Neural progenitor cell (in vitro differentiated cells): ENCODE data around the gene DRC1. TPM values are rescaled to one million over a fixed set of nuclear protein-coding genes. Genes with fewer than 3 reads are reported as not detected.

Source experiments
- DNase-seq: peaks from one replicate; pipeline ENCODE4 v3.0.0-alpha.2; 2016; ENCODE audit warnings: low spot score
- H2AFZ ChIP-seq: fragments of 200-600 bp; sonication (generic); replicated peaks from 2 replicates; pipeline ENCODE4 v1.6.1; 2016; ENCODE audit warnings: antibody characterized with exemption
- H3F3A ChIP-seq: fragments of 200-600 bp; sonication (generic); 2 replicates; pipeline ENCODE4 v1.6.1; 2016; ENCODE audit warnings: antibody characterized with exemption, low read depth
- H3K27ac ChIP-seq: fragments of 200-600 bp; sonication (generic); 2 replicates; pipeline ENCODE4 v1.5.1; 2016; ENCODE audit warnings: mild to moderate bottlenecking
- H3K27me3 ChIP-seq: fragments of 200-600 bp; sonication (generic); 2 replicates; pipeline ENCODE4 v1.6.1; 2016; ENCODE audit warnings: mild to moderate bottlenecking, moderate library complexity
- H3K36me3 ChIP-seq: fragments of 200-600 bp; sonication (generic); 2 replicates; pipeline ENCODE4 v1.5.1; 2016
- H3K4me1 ChIP-seq: fragments of 200-600 bp; sonication (generic); 2 replicates; pipeline ENCODE4 v1.6.1; 2016; ENCODE audit warnings: mixed run types
- H3K4me2 ChIP-seq: fragments of 200-600 bp; sonication (generic); 2 replicates; pipeline ENCODE4 v1.6.1; 2016
- H3K4me3 ChIP-seq: fragments of 200-600 bp; sonication (generic); 2 replicates; pipeline ENCODE4 v1.5.1; 2016
- H3K79me2 ChIP-seq: fragments of 200-600 bp; sonication (generic); 2 replicates; pipeline ENCODE4 v1.6.1; 2016; ENCODE audit warnings: low read depth
- H3K9ac ChIP-seq: fragments of 200-600 bp; sonication (generic); 2 replicates; pipeline ENCODE4 v1.6.1; 2016
- H3K9me3 ChIP-seq: fragments of 200-600 bp; sonication (generic); 2 replicates; pipeline ENCODE4 v1.5.1; 2016; ENCODE audit warnings: low read depth
- H4K20me1 ChIP-seq: fragments of 200-600 bp; sonication (generic); 2 replicates; pipeline ENCODE4 v1.6.1; 2016; ENCODE audit warnings: low read depth
- H3K27ac Mint-ChIP-seq: 3 replicates; pipeline ENCODE4 v1.8.0; 2021; ENCODE audit warnings: mixed read lengths
- H3K27me3 Mint-ChIP-seq: 2 replicates; pipeline ENCODE4 v1.8.0; 2022; ENCODE audit warnings: low read depth, mild to moderate bottlenecking, inconsistent platforms, moderate library complexity, mixed read lengths; ENCODE audit not compliant: insufficient read depth
- H3K36me3 Mint-ChIP-seq: 3 replicates; pipeline ENCODE4 v1.8.0; 2021; ENCODE audit warnings: mixed read lengths
- H3K4me1 Mint-ChIP-seq: 3 replicates; pipeline ENCODE4 v1.8.0; 2021; ENCODE audit warnings: mixed read lengths
- H3K4me3 Mint-ChIP-seq: 3 replicates; pipeline ENCODE4 v1.8.0; 2021; ENCODE audit warnings: mild to moderate bottlenecking, moderate library complexity, mixed read lengths
- H3K9me3 Mint-ChIP-seq: 3 replicates; pipeline ENCODE4 v1.8.0; 2020; ENCODE audit warnings: mixed read lengths
- EZH2 ChIP-seq: fragments of 200-600 bp; sonication (generic); IDR thresholded peaks from 2 replicates; pipeline ENCODE4 v1.6.1; 2017; ENCODE audit warnings: antibody characterized with exemption, mild to moderate bottlenecking, moderate library complexity
- EZH2phosphoT487 ChIP-seq: fragments of 200-600 bp; sonication (generic); IDR thresholded peaks from 2 replicates; pipeline ENCODE4 v1.6.1; 2017; ENCODE audit warnings: antibody characterized with exemption
- total RNA-seq: library from RNA; depleted of rRNA; stranded (reverse); fragments of >200 nt; gene quantifications from 2 replicates; pipeline ENCODE4 v1.2.3, GENCODE V29; 2015; ENCODE audit warnings: low replicate concordance
- TF ChIP-seq, protein P1 (sequence below): fragments of 200-600 bp; sonication (generic); IDR thresholded peaks from 2 replicates; pipeline ENCODE4 v1.5.1; 2017; ENCODE audit warnings: antibody characterized with exemption, mild to moderate bottlenecking

DRC1 gene
- total RNA-seq, 1 donor from 2014 or later = not detected

DNA sequence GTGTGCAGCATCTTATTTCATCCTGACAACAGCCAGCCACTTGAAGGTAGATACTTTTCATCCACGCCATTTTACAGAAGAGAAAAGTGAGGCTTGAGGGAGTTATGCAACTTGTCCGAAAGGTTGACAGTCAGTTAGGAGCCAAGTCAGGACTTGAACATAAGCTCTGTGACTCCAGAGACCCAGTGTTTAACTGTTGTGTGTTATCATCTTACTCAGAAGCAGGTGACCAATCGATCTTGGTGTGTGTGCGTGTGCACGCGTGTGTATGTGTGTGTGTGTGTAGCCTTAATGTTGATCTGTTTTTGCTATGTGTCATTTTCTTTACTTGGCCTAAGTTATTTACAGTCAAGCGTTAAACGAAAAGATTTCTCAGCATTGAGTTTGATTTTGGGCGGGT is 22.0 kb downstream of the DRC1 start:
- Mint-ChIP-seq H3K27me3 (peaks cover 4% of the 10 kb centered on the region), H3K4me3 (no peak overlapping the region), H3K9me3 (no peaks in the 10 kb centered on the region), H3K27ac (no peak overlapping the region), H3K4me1 (peaks cover 15% of the 10 kb centered on the region), H3K36me3 (no peaks in the 10 kb centered on the region)
- H3F3A ChIP-seq = no peaks in the 10 kb centered on the region
- H3K4me3 ChIP-seq = no peak overlapping the region
- H3K4me2 ChIP-seq = no peak overlapping the region
- DNase-seq = no peak
- H4K20me1 ChIP-seq = no peaks in the 10 kb centered on the region
- no peaks in the 10 kb centered on the region for H3K36me3 ChIP-seq
- H3K9me3 ChIP-seq = no peaks in the 10 kb centered on the region
- peaks cover 9% of the 10 kb centered on the region for H3K4me1 ChIP-seq
- no peak overlapping the region for H3K9ac ChIP-seq
- no peaks in the 10 kb centered on the region for H3K79me2 ChIP-seq
- H3K27me3 ChIP-seq = no peaks in the 10 kb centered on the region
- H3K27ac ChIP-seq = no peak overlapping the region
- TF ChIP-seq EZH2phosphoT487 = no peak
- TF ChIP-seq, protein P1, sequence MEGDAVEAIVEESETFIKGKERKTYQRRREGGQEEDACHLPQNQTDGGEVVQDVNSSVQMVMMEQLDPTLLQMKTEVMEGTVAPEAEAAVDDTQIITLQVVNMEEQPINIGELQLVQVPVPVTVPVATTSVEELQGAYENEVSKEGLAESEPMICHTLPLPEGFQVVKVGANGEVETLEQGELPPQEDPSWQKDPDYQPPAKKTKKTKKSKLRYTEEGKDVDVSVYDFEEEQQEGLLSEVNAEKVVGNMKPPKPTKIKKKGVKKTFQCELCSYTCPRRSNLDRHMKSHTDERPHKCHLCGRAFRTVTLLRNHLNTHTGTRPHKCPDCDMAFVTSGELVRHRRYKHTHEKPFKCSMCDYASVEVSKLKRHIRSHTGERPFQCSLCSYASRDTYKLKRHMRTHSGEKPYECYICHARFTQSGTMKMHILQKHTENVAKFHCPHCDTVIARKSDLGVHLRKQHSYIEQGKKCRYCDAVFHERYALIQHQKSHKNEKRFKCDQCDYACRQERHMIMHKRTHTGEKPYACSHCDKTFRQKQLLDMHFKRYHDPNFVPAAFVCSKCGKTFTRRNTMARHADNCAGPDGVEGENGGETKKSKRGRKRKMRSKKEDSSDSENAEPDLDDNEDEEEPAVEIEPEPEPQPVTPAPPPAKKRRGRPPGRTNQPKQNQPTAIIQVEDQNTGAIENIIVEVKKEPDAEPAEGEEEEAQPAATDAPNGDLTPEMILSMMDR = no peak
- TF ChIP-seq EZH2 = no peak
- H2AFZ ChIP-seq = no peak overlapping the region

DNA sequence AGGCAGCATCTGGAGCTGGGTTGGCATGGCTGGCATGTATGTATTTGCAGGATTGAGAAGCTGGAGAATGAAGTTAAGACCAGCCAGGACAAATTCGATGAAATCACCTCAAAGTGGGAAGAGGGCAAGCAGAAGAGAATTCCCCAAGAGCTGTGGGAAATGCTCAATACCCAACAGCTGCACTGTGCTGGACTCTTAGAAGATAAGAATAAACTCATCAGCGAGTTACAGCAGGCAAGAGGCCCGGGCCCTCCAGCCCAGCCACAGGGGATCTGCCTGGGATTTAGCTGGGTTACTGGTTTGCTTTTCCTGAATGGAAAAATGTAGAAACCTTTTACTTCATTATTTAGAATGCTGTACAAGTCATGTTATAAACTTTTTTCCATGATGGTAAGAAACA is 22.5 kb downstream of the DRC1 start:
- peaks cover 15% of the 10 kb centered on the region for H3K4me1 Mint-ChIP-seq
- H3K36me3 ChIP-seq = no peaks in the 10 kb centered on the region
- no peak overlapping the region for H3K27ac ChIP-seq
- H3F3A ChIP-seq = no peaks in the 10 kb centered on the region
- H3K4me3 Mint-ChIP-seq = no peak overlapping the region
- H3K27me3 Mint-ChIP-seq = peaks cover 4% of the 10 kb centered on the region
- H2AFZ ChIP-seq = no peak overlapping the region
- H3K9me3 Mint-ChIP-seq = no peaks in the 10 kb centered on the region
- no peak overlapping the region for H3K9ac ChIP-seq
- H3K27ac Mint-ChIP-seq = no peak overlapping the region
- no peaks in the 10 kb centered on the region for H3K9me3 ChIP-seq
- H3K4me1 ChIP-seq = peaks cover 9% of the 10 kb centered on the region
- H3K79me2 ChIP-seq = no peaks in the 10 kb centered on the region
- TF ChIP-seq, protein P1 = no peak
- no peak for TF ChIP-seq EZH2
- no peak for TF ChIP-seq EZH2phosphoT487
- H3K36me3 Mint-ChIP-seq = no peaks in the 10 kb centered on the region
- H3K27me3 ChIP-seq = no peaks in the 10 kb centered on the region
- no peak overlapping the region for H3K4me2 ChIP-seq
- DNase-seq = no peak
- no peaks in the 10 kb centered on the region for H4K20me1 ChIP-seq
- H3K4me3 ChIP-seq = no peak overlapping the region

DNA sequence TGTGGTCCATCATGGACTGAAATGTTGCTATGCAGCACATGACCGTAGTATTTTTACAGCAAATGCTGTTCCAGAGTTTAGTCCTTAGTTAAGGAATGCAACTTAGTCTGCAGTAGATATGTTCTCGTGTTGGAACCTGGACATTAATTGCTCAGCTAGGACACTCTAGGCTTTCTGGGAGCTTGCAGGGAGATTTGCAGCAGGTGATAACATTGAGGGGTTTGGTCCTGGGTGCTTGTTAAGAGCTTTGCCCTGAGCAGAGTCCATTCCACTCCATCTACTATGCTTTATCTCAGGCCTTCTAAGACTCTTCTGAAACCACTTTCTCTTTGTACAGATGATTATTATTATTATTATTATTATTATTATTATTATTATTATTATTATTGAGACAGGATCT is 27.1 kb downstream of the DRC1 start:
- peaks cover 13% of the 10 kb centered on the region for H3K4me1 Mint-ChIP-seq
- H3K4me1 ChIP-seq = no peaks in the 10 kb centered on the region
- no peak overlapping the region for H3K4me2 ChIP-seq
- no peak overlapping the region for H3K27ac ChIP-seq
- H3K9ac ChIP-seq = no peak overlapping the region
- DNase-seq = no peak
- H3K36me3 ChIP-seq = no peaks in the 10 kb centered on the region
- no peaks in the 10 kb centered on the region for H3K9me3 ChIP-seq
- no peaks in the 10 kb centered on the region for H3K9me3 Mint-ChIP-seq
- H4K20me1 ChIP-seq = no peaks in the 10 kb centered on the region
- no peak overlapping the region for H3K27ac Mint-ChIP-seq
- no peaks in the 10 kb centered on the region for H3K27me3 ChIP-seq
- no peak overlapping the region for H2AFZ ChIP-seq
- no peak overlapping the region for H3K4me3 ChIP-seq
- no peaks in the 10 kb centered on the region for H3K79me2 ChIP-seq
- H3F3A ChIP-seq = no peaks in the 10 kb centered on the region
- no peak for TF ChIP-seq EZH2
- TF ChIP-seq EZH2phosphoT487 = no peak
- peaks cover 5% of the 10 kb centered on the region for H3K36me3 Mint-ChIP-seq
- H3K4me3 Mint-ChIP-seq = no peak overlapping the region
- H3K27me3 Mint-ChIP-seq = peaks cover 2% of the 10 kb centered on the region

DNA sequence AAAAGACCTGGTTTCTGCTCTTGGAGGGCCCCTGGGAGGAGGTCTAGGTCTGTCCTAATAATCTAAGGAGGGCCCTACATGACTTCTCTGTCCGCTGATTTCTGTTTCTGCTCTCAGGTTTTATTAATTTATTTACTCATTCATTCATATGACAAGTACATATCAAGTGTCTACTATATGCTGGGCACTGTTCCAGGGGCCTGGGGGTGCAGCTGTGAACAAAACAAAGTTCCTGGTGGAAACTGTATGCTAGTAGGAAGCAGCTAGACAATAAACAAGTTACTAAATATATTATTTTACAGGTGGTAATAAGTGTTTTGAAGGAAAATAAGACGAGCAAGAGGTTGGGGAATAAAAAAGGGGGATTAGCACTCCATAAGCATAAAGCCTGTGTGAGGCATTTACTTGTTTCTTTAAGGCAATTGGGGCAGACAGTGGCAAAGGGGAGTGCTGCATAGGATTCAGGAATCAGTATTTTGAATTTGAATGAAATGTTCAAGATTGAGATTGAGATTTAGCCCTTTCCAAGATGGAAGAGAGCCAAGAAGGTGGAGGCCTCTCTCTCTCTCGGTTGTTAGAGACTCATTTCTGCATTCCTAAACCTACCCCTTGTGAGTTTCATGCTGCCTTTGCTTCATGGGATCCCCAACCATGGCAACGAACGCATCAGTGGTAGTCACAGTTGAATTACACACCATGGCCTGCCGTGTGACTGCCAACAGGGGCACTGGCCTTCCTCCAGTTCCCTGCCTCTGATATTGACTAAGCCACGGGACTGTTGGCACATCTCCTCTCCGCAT is 28.3 kb downstream of the DRC1 start:
- Mint-ChIP-seq H3K36me3 (peaks cover 7% of the 10 kb centered on the region), H3K27ac (no peak overlapping the region), H3K27me3 (no peaks in the 10 kb centered on the region), H3K4me3 (no peak overlapping the region), H3K9me3 (no peaks in the 10 kb centered on the region), H3K4me1 (peaks cover 10% of the 10 kb centered on the region)
- H3K9me3 ChIP-seq = no peaks in the 10 kb centered on the region
- no peak overlapping the region for H3K4me3 ChIP-seq
- TF ChIP-seq, protein P1 = no peak
- no peak for TF ChIP-seq EZH2phosphoT487
- no peak for TF ChIP-seq EZH2
- no peak overlapping the region for H3K9ac ChIP-seq
- no peak for DNase-seq
- no peaks in the 10 kb centered on the region for H3F3A ChIP-seq
- no peaks in the 10 kb centered on the region for H3K27me3 ChIP-seq
- no peaks in the 10 kb centered on the region for H4K20me1 ChIP-seq
- no peaks in the 10 kb centered on the region for H3K4me1 ChIP-seq
- H3K27ac ChIP-seq = no peak overlapping the region
- no peak overlapping the region for H2AFZ ChIP-seq
- H3K4me2 ChIP-seq = no peak overlapping the region
- H3K79me2 ChIP-seq = no peaks in the 10 kb centered on the region
- no peaks in the 10 kb centered on the region for H3K36me3 ChIP-seq
